GM19240 (cell line): ENCODE results near the gene SFRP2.

ENCODE experiments used
- DNase-seq: peaks from one replicate; pipeline ENCODE4 v3.0.0; 2011; ENCODE audit warnings: low spot score; ENCODE audit not compliant: insufficient read length

SFRP2 gene

DNA sequence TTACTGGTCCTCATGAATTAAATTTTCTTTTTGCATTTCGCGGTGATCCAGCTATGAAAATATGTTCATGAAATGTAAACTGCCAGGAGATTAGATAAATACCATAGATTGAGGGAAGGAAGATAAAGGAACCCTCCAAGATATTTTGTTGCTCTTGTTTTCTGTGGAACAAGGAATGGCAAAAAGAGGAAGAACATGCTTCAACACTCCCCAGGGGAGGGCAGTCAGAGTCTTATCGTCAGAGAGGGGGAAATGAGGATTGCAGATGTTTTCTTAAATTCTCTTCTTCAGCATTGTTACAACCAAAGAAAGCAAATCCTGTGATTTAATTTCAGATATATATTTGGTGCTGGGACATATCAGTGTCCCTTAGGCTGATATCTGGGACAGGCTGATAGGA is 9.5 kb upstream of the SFRP2 start:
- no peak for DNase-seq

GRCh38 chr4:153794006-153794405 is 5.1 kb upstream of the SFRP2 start:
- no peak for DNase-seq

- DNase-seq = no peak
Measured at GRCh38 chr4:153792618-153793247, 3.9 kb upstream of the SFRP2 start.

GRCh38 chr4:153791746-153792617 is 3.1 kb upstream of the SFRP2 start:
- DNase-seq = no peak

GRCh38 chr4:153790962-153791551 is 2.2 kb upstream of the SFRP2 start:
- DNase-seq = no peak

DNA sequence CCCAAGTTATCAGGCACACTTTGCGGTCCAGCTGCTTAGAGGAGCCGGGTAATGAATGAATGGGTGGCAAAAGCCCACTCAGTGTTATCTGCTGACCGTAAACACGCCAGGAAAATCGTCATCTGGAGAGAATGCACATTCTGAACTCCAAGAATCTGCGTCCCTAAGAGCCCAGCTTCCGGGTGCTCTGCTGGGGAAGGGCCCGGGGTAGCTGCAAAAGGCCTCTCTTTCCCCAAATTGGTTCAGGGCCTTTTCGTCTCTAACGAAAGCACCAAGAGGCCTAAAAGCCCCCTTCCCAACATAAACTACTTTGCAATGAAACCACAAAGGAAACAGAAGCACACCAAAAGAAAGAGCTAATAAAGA is 1.6 kb upstream of the SFRP2 start:
- no peak for DNase-seq

DNA sequence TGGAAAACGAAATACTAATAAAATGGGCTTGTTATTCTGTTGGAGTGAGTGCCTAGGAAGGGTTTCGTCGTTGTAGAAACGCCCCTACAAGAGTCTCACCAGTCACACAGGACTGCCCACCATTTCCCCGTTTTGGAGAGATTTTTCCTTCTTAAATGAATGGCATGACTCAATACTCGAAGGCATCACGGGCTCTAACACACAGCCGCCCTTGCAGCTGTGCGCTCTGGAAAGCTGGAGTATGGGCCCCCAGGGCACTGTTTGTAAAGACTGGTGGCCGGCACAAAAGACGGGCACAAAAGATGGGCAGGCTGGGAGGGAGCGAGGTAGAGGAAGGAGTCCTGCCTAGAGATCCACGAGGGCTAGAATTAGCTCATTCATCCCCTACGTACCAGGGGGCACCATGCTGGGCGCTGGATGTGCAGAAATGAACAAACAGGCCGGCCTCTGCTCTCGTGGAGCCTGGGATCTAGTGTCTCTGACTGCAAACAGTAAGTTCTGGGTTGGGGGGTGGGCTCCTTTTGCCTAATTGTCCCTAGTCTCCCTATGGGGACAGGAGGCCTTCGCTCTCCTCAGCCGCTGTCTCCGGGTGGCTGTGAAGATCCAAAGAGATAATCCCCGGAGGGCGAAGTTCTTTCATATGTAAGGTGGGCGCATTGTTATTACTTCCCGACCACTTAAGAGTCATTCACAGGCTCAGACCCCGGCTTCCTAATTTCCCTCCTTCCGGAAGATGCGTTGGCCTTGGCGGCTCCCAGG is 1.0 kb upstream of the SFRP2 start:
- no peak for DNase-seq

GRCh38 chr4:153788051-153788412 is 851 bp downstream of the SFRP2 start:
- no peak for DNase-seq

DNA sequence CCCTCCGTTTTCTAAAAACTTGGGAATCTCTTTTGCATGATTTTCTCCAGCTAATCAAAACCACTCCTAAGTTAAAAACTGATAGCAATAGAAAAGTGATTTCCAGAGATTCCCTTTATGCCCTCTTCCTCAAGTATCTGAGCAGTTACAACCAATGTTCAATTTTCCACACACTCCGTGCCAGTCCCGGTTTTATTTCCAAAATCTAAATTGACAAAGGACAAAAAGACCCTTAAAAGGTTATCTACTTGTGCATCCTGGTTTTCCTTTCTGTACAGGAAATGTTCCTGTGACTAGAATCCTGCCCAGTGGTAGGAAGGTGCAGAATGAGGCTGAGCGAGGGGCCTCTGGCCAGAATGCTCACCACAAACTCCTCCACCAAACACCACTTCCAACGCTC is 1.3 kb downstream of the SFRP2 start:
- no peak for DNase-seq

GRCh38 chr4:153787061-153787560 is 1.8 kb downstream of the SFRP2 start:
- no peak for DNase-seq

GRCh38 chr4:153785910-153786721 is 2.8 kb downstream of the SFRP2 start:
- DNase-seq = no peak

- DNase-seq = no peak
Measured at GRCh38 chr4:153784166-153784699, 4.7 kb downstream of the SFRP2 start.

- DNase-seq = no peak
Measured at GRCh38 chr4:153782581-153782980, 6.3 kb downstream of the SFRP2 start.

- no peak for DNase-seq
Measured at GRCh38 chr4:153781717-153782416, 7.0 kb downstream of the SFRP2 start.

DNA sequence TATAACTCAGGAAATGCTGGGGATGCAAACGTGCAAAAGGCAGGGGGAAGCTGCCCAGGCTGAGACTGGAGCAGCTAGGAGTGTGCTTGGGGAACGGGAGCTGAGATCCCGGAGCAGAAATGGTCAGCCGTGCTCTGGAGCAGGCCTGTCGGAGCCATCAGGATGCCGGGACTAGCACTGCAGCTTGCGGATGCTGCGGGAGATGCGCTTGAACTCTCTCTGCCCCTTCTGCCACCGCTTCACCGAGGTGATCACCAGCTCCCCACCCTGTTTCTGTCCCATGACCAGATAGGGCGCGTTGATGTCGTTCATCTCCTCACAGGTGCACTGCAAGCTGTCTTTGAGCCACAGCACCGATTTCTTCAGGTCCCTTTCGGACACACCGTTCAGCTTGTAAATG is 7.6 kb downstream of the SFRP2 start:
- DNase-seq = no peak

DNA sequence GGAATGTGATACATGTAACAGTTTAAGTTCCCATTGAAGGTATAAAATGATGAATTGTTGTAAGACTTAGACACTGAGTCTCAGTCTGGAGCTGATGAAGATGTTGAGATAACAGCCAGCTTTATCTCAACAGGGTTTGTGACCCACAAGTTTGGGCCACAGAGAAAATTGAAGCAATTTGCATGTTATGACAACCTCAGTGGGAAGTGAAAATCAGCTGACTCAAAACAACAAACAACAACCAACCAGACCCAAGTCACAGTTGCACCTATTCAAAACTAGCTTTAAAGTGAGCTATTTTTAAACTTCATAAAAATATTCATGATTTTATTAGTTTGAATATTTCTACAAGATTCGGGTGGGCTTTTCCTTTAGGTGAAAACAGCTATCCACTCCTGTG is 8.0 kb downstream of the SFRP2 start:
- DNase-seq = no peak

GRCh38 chr4:153780221-153780620 is 8.7 kb downstream of the SFRP2 start:
- no peak for DNase-seq

GRCh38 chr4:153778383-153778782 is 10.5 kb downstream of the SFRP2 start:
- DNase-seq = no peak

DNA sequence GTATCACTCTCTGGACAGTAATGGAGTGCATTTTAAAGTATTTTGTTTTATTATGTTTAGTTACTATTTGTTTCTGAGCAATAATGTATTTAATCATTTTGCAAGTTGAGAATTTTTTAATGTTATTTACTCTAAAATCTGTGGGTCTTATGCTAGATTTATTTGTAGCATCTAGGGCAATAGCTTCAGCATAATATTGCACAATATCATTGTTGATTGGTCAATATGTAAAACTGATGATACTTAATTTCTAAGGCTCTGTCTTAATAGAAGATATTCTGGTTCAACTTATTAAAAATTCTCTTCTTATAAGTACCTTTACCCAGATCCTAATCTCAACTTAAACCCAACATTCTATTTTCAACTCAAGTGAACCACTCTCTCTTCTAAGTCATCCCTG is 11.5 kb downstream of the SFRP2 start:
- no peak for DNase-seq

- DNase-seq = no peak
Measured at GRCh38 chr4:153776601-153777000, 12.3 kb downstream of the SFRP2 start.
